HEK293 (cell line): ENCODE measurements around the gene TOPAZ1.

Source experiments
- CTCF ChIA-PET: fragments of 350-600 bp; formaldehyde crosslinking; extraction: SDS; loops from one replicate; lab custom pipeline; 2021; ENCODE audit warnings: antibody characterized with exemption; lab: Yijun Ruan, JAX
- POLR2A ChIA-PET: fragments of 300-600 bp; formaldehyde crosslinking; extraction: SDS; loops from one replicate; lab custom pipeline; 2020; ENCODE audit warnings: antibody characterized with exemption, inconsistent platforms; lab: Yijun Ruan, JAX
- H3K27ac ChIP-seq: fragments of 200-500 bp; sonication (Bioruptor generic); 2 replicates; pipeline ENCODE4 v1.5.1; 2014; ENCODE audit warnings: low read depth, low read length, control low read depth, inconsistent platforms; ENCODE audit errors: extremely low read depth
- H3K36me3 ChIP-seq, 2 experiments: fragments of 200-500 bp in 1 of 2; sonication (Bioruptor generic) in 1 of 2; 1 replicate in 1 of 2; 2 replicates in 1 of 2; pipeline ENCODE4 v1.5.1; 2014 to 2017; ENCODE audit warnings: inconsistent platforms in 2 of 2, low read length in 2 of 2; ENCODE audit not compliant: control insufficient read depth in 2 of 2, insufficient read depth in 1 of 2
- H3K4me1 ChIP-seq: fragments of 200-500 bp; sonication (Bioruptor generic); 2 replicates; pipeline ENCODE4 v1.5.1; 2014; ENCODE audit warnings: mild to moderate bottlenecking, low read length, inconsistent platforms; ENCODE audit not compliant: control insufficient read depth, insufficient read depth
- H3K4me3 ChIP-seq: 2 replicates; pipeline ENCODE4 v1.5.1; 2011; ENCODE audit warnings: low read depth, mild to moderate bottlenecking, control low read depth, low read length, moderate library complexity
- H3K9me3 ChIP-seq: fragments of 200-500 bp; sonication (Bioruptor generic); 2 replicates; pipeline ENCODE4 v1.5.1; 2014; ENCODE audit warnings: low read depth, low read length, inconsistent platforms; ENCODE audit not compliant: control insufficient read depth, insufficient read depth
- TRIM28 ChIP-seq: IDR thresholded peaks from 2 replicates; pipeline ENCODE4 v1.6.1; 2011; ENCODE audit warnings: low read length, control low read depth, borderline replicate concordance
- ZBTB20 ChIP-seq: fragments of 450-650 bp; formaldehyde crosslinking; IDR thresholded peaks from 2 replicates; pipeline ENCODE4 v1.5.1; 2016; ENCODE audit warnings: missing biosample characterization, missing genetic modification characterization
- ZBTB7A ChIP-seq: fragments of 450-650 bp; formaldehyde crosslinking; IDR thresholded peaks from 2 replicates; pipeline ENCODE4 v1.5.1; 2016; ENCODE audit warnings: low read depth, missing biosample characterization, missing genetic modification characterization
- ZFP69B ChIP-seq: fragments of 450-650 bp; formaldehyde crosslinking; IDR thresholded peaks from 2 replicates; pipeline ENCODE4 v1.5.1; 2016; ENCODE audit warnings: missing biosample characterization, missing genetic modification characterization
- ZNF140 ChIP-seq: fragments of 450-650 bp; formaldehyde crosslinking; IDR thresholded peaks from 2 replicates; pipeline ENCODE4 v1.5.1; 2016; ENCODE audit warnings: missing biosample characterization, missing genetic modification characterization
- ZNF169 ChIP-seq: fragments of 450-650 bp; formaldehyde crosslinking; IDR thresholded peaks from 2 replicates; pipeline ENCODE4 v1.5.1; 2016; ENCODE audit warnings: missing biosample characterization, missing genetic modification characterization
- ZNF214 ChIP-seq: fragments of 450-650 bp; formaldehyde crosslinking; IDR thresholded peaks from 2 replicates; pipeline ENCODE4 v1.5.1; 2017; ENCODE audit warnings: missing biosample characterization, mild to moderate bottlenecking, missing genetic modification characterization, borderline replicate concordance
- ZNF223 ChIP-seq: fragments of 450-650 bp; formaldehyde crosslinking; IDR thresholded peaks from 2 replicates; pipeline ENCODE4 v1.5.1; 2016; ENCODE audit warnings: missing biosample characterization, missing genetic modification characterization
- ZNF274 ChIP-seq, 2 experiments: fragments of 200-500 bp in 1 of 2; fragments of 450-650 bp in 1 of 2; sonication (Bioruptor generic) in 1 of 2; formaldehyde crosslinking in 1 of 2; IDR thresholded peaks; 2 replicates each; pipeline versions ENCODE4 v1.5.1 to v1.6.1; 2014 to 2016; ENCODE audit warnings: borderline replicate concordance in 1 of 2, inconsistent platforms in 1 of 2, low read length in 1 of 2, missing biosample characterization in 1 of 2, missing genetic modification characterization in 1 of 2
- ZNF335 ChIP-seq: fragments of 450-650 bp; formaldehyde crosslinking; conservative IDR thresholded peaks from 2 replicates; pipeline ENCODE4 v1.5.1; 2016; ENCODE audit warnings: missing biosample characterization, missing genetic modification characterization
- ZNF37A ChIP-seq: fragments of 450-650 bp; IDR thresholded peaks from 2 replicates; pipeline ENCODE4 v1.5.1; 2018; ENCODE audit warnings: missing biosample characterization, missing genetic modification characterization
- ZNF501 ChIP-seq: fragments of 450-650 bp; formaldehyde crosslinking; IDR thresholded peaks from 2 replicates; pipeline ENCODE4 v1.5.1; 2016; ENCODE audit warnings: missing biosample characterization, missing genetic modification characterization
- ZNF777 ChIP-seq: fragments of 450-650 bp; formaldehyde crosslinking; IDR thresholded peaks from 2 replicates; pipeline ENCODE4 v1.5.1; 2017; ENCODE audit warnings: missing biosample characterization, missing genetic modification characterization, borderline replicate concordance
- ZNF837 ChIP-seq: fragments of 450-650 bp; formaldehyde crosslinking; IDR thresholded peaks from 2 replicates; pipeline ENCODE4 v1.5.1; 2016; ENCODE audit warnings: missing biosample characterization, missing genetic modification characterization

TOPAZ1 gene

DNA sequence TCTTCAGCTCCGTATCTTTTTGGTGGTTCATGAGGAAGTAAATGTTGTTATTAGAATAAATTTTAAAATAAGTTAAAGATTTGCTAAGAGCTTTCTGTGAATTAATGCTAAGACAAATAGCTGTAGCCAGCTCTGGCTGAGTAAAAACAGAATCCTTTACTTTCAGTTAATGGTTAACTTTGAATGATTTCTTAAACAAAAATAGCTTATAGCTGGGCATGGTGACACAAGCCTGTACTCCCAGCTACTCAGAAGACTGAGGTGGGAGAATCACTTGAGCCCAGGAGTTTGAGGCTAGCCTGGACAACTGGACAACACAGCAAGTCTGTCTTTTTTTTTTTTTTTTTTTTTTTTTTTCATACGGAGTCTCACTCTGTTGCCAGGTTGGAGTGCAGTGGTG is 121.9 kb downstream of the TOPAZ1 start:
- H3K36me3 ChIP-seq, result peaks cover 0 to 10% of the 10 kb centered on the region in 2 experiments; a peak in 1 of 3 replicates
- H3K27ac ChIP-seq, result no peak overlapping the region
- H3K9me3 ChIP-seq, result no peaks in the 10 kb centered on the region
- H3K4me1 ChIP-seq, result no peaks in the 10 kb centered on the region
- TF ChIP-seq ZNF274 (IDR thresholded peaks at IDR 0.05; ENCODE audit: low read length) (no peak), ZNF274 (tag by site-specific recombination; IDR thresholded peaks at IDR 0.05; ENCODE audit: borderline replicate concordance) (no peak), ZNF140 (tag by site-specific recombination) (no peak), ZNF223 (no peak), ZNF501 (tag by site-specific recombination) (no peak), ZNF214 (tag by site-specific recombination) (no peak), ZNF777 (tag by site-specific recombination) (no peak), ZBTB7A (tag by site-specific recombination) (no peak)
- H3K4me3 ChIP-seq, result no peak overlapping the region
- CTCF ChIA-PET, result no interaction called here
- POLR2A ChIA-PET, result no interaction called here

DNA sequence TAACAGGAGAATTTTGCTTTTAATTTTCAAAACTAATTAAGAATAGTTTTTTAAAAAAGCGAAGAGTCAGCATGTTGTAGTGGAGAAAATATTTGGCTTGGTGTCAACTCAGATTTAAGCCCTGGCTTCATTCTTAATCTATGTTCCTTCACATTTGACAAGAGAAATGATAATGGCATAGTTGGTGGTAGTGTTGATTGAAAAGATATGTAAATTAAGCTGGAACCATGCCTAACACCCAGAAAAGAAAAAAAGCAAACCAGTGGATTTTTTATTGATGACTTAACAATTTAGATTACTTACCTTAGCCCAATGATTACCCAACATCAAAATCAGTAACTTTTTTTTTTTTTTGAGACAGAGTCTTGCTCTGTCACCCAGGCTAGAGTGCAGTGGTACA is 124.3 kb downstream of the TOPAZ1 start:
- no peak overlapping the region for H3K27ac ChIP-seq
- no peak for TF ChIP-seq ZBTB20 (tag by site-specific recombination)
- no peak for TF ChIP-seq ZNF37A (tag by site-specific recombination)
- no peak for TF ChIP-seq ZNF837 (tag by site-specific recombination)
- TF ChIP-seq, all 188 proteins: peak for 0
- H3K36me3 ChIP-seq, result peaks cover 0 to 11% of the 10 kb centered on the region in 2 experiments; a peak in 1 of 3 replicates
- no peaks in the 10 kb centered on the region for H3K4me1 ChIP-seq
- no peaks in the 10 kb centered on the region for H3K9me3 ChIP-seq
- CTCF ChIA-PET, result no interaction called here
- POLR2A ChIA-PET, result no interaction called here
- no peak overlapping the region for H3K4me3 ChIP-seq

DNA sequence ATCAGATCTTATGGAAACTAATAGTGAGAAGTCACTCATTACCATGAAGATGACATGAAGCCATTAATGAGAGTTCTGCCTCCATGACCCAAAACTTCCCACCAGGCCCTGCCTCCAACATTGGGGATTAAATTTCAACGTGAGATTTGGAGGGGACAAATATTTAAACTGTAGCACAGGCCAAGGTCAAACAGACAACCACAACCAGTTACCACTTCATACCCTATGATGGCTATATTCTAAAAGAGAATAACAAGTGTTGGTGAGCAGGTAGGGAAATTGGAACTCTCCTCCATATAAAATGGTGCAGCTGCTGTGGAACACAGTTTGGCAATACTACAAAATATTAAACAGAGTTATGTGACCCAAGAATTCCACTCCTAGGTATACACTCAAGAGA is 133.8 kb downstream of the TOPAZ1 start:
- Histone ChIP-seq H3K36me3 (peaks cover 0 to 3% of the 10 kb centered on the region in 2 experiments; a peak in 1 of 3 replicates), H3K4me3 (no peak overlapping the region), H3K9me3 (no peaks in the 10 kb centered on the region), H3K4me1 (no peaks in the 10 kb centered on the region), H3K27ac (no peak overlapping the region)
- POLR2A ChIA-PET, result no interaction called here
- CTCF ChIA-PET, result no interaction called here
- TF ChIP-seq ZFP69B (tag by site-specific recombination) (no peak), ZNF169 (no peak), TRIM28 (no peak), ZNF837 (tag by site-specific recombination) (no peak), ZNF335 (no peak)
